Dendritic cell treated with granulocyte-macrophage colony-stimulating factor and Interleukin-4, amounts not matched to agents 40 ng/mL and 50 ng/mL, for 4 days (primary cell): ENCODE results near the gene MSGN1.

Experiments
- H3K27ac Mint-ChIP-seq: one replicate; pipeline ENCODE4 v1.8.0; 2022; ENCODE audit warnings: mild to moderate bottlenecking, mixed read lengths
- H3K27me3 Mint-ChIP-seq: one replicate; pipeline ENCODE4 v1.8.0; 2022; ENCODE audit warnings: mild to moderate bottlenecking, mixed read lengths
- H3K36me3 Mint-ChIP-seq: one replicate; pipeline ENCODE4 v1.8.0; 2022; ENCODE audit warnings: low read depth, mixed read lengths
- H3K4me1 Mint-ChIP-seq: one replicate; pipeline ENCODE4 v1.8.0; 2022; ENCODE audit warnings: low read depth, mixed read lengths
- H3K4me3 Mint-ChIP-seq: one replicate; pipeline ENCODE4 v1.8.0; 2022; ENCODE audit warnings: mild to moderate bottlenecking, moderate library complexity, mixed read lengths
- H3K9me3 Mint-ChIP-seq: one replicate; pipeline ENCODE4 v1.8.0; 2022; ENCODE audit warnings: mixed read lengths
- intact Hi-C: fragments of 100-400 bp; cut with micrococcal nuclease; formaldehyde crosslinking; loops from one replicate; pipeline ENCODE4 v1.15.0; 2022

Gene MSGN1

DNA sequence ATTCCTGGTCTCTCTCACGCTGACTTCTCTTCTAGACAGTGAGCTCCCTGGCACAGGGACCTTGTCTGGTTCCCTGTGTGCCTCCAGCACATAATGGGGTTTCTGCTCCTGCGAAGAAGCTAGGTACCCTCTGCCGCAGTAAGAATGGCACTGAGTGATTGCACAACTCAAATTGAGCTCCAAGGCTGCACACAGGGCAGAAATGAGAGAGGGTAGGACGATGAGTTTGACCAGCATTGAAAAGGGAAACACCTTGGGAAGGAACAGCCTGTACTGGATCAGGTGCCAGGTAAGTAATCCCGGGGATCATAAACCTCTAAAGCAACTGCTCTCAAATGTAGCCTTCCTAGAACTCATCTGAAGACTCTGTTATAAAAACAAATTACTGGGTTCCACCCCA is 21.0 kb upstream of the MSGN1 start:
- intact Hi-C loops: no loop called here
- H3K9me3 Mint-ChIP-seq: no peaks in the 10 kb centered on the region
- H3K4me1 Mint-ChIP-seq: peaks cover 6% of the 10 kb centered on the region
- H3K4me3 Mint-ChIP-seq: no peak overlapping the region
- no peak overlapping the region for H3K27ac Mint-ChIP-seq
- H3K27me3 Mint-ChIP-seq: peaks cover 12% of the 10 kb centered on the region
- no peaks in the 10 kb centered on the region for H3K36me3 Mint-ChIP-seq

DNA sequence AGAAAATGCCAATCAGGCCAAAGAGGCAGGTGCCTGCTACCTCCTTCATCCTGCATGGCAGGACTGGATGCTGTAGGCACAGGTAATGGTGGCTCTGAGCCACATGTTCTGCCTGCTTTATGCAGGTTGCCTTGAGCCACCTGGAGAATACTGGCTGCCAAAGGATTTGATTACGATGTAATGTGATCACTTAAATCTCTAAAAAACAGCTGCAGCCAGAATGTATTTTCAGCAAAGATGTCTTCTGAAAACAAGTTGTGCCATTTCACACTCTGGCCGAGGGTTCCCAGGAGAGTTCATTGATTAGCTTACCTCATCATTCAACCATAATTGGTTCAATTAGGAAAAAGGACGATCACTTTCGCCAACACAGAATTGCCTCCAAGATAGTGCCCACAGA is 17.9 kb upstream of the MSGN1 start:
- peaks cover 11% of the 10 kb centered on the region for H3K4me1 Mint-ChIP-seq
- H3K4me3 Mint-ChIP-seq: no peak overlapping the region
- no peaks in the 10 kb centered on the region for H3K9me3 Mint-ChIP-seq
- peaks cover 2% of the 10 kb centered on the region for H3K27me3 Mint-ChIP-seq
- intact Hi-C loops: no loop called here
- H3K27ac Mint-ChIP-seq: no peak overlapping the region
- no peaks in the 10 kb centered on the region for H3K36me3 Mint-ChIP-seq

DNA sequence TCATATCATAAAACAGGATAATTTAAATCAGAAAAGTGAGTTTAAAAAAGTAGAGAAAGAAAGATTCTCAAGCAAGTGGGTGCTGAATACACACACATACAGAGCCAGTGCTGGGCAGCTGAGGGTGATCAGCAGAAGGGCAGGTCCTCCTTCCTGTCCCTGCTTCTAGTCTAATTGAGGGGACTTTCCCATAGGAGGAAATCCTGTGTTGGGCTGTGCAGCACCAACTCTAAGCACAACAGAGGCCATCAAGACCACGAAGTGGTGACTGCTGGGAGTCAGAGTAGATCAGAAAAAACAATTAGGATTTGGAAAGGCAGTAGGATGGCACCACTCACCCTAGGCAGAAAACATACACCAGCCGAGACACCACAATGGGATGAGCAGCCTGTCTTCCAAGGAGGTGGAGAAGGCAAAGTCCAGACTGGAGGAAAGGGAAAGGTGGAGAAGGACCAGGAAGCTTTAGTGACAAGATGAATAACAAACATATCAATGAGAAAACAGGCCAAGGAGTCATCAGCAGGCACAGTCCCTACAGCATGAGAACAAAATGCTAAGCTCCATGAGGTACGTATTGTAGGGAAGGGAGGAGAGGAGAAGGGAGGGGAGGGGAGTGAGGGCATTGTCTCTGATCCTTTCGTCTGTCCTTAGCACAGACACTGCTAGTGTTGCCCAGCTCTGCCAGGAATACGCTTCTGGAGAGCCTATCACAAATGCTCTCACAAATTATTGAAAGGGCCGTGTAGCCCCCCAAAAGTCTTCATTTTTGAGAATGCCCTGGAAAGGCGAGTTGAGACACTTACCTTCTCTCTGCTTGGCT is 16.7 kb upstream of the MSGN1 start:
- intact Hi-C loops: no loop called here
- Mint-ChIP-seq H3K4me3 (no peak overlapping the region), H3K27ac (no peak overlapping the region), H3K27me3 (peaks cover 2% of the 10 kb centered on the region), H3K4me1 (peaks cover 23% of the 10 kb centered on the region), H3K9me3 (no peaks in the 10 kb centered on the region), H3K36me3 (no peaks in the 10 kb centered on the region)

DNA sequence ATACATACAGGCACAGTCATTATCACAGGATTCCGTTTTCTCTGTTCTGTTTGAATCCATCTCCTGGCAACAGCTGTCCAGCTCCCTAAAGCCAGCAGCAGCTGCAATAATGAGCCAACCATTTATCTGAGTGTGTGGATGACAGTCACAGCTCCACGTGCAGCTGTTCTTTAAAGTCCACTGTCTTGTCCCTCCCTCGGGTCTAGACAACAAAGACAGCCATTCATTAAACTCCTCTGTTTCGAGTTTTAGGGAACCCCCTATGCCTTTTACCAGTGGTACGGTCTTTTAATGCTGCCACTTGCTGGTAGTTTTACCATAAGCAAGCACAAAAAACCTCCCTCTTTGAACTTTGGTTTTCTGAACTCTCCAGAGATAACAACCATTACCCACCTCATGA is 16.0 kb upstream of the MSGN1 start:
- H3K36me3 Mint-ChIP-seq: no peaks in the 10 kb centered on the region
- intact Hi-C loops: no loop called here

DNA sequence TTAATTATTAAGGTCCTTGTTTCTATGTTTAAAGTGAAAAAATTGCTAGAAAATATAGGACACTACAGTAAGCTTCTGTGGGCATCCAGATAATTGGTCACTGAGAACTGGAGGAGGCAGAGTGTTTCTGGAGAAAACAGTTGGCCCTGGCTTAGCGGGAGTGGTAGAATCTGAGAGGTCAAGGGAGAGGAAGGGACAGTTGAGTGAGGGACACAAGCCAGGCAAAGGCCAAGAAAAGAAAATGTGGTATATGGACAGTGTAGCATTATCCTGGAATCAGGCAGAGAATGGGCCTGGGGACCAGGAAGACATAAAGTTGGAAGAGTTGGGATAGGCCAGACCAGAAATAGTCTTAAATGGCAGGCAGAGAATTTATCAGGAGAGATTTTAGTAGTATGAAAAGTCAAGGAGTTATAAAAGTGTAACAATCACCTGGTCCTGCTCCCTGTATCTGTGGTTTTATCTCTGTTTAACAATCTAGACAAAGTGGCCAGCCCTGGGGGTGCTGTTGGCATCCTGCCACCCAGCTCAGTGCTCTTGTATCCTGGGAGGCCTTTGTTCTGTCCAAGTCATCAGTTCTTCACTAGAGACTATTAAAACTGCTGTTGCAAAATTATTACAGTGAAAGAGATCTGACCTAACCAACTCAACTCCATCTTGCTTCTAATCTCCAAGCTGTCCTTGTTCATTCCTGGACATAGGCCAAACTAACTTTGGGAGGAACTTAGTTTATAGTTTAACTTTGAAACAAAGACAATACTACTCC is 15.4 kb upstream of the MSGN1 start:
- no peak overlapping the region for H3K4me3 Mint-ChIP-seq
- intact Hi-C loops: no loop called here
- H3K9me3 Mint-ChIP-seq: no peaks in the 10 kb centered on the region
- peaks cover 36% of the 10 kb centered on the region for H3K4me1 Mint-ChIP-seq
- no peak overlapping the region for H3K27ac Mint-ChIP-seq
- no peaks in the 10 kb centered on the region for H3K27me3 Mint-ChIP-seq
- H3K36me3 Mint-ChIP-seq: no peaks in the 10 kb centered on the region

More for the DNA sequence above, 16.0 kb upstream of the MSGN1 start:
- Mint-ChIP-seq H3K27me3 (peaks cover under 1% of the 10 kb centered on the region), H3K4me3 (no peak overlapping the region), H3K9me3 (no peaks in the 10 kb centered on the region), H3K27ac (no peak overlapping the region), H3K4me1 (peaks cover 30% of the 10 kb centered on the region)

DNA sequence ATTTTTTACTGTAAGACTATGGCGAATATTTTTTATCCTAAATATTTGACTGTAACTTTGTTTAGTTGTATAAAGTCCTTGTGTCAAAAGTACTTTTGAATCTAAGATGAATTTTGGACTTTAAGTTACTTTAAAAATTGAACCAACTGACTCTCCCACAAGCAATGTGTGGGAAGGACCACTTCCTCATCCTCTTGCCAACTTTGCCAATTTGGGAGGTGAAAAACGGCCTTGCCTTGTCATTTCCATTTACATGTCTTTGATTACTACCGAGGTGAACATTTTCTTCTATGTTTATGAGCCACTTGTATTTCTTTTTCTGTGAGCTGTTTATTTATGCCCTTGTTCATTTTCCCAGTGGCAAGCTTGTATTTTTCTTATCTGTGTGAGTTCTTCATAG is 12.8 kb upstream of the MSGN1 start:
- Mint-ChIP-seq H3K9me3 (no peaks in the 10 kb centered on the region), H3K36me3 (no peaks in the 10 kb centered on the region), H3K27me3 (no peaks in the 10 kb centered on the region), H3K4me1 (peaks cover 41% of the 10 kb centered on the region), H3K4me3 (no peak overlapping the region), H3K27ac (peak overlapping the region; percentile 60)
- intact Hi-C loops: no loop called here

DNA sequence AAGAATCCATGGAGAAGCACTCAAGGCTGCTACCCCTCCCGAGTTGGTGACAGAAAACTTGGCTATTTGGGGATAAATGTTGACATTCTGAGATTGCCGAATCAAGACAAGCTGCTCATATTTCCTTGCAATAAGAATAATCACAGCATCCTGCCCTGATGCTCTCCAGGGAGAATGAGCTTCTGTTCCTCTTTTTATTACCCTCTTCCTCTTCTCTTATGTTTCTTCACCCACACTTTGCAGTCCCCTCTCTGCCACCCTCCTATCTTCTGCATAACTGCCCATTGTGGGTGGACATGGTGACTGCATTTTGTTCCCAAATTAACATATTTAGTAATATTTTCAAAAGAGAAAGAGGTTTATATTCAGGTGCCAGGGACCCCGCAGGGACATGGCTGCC is 11.9 kb upstream of the MSGN1 start:
- Mint-ChIP-seq H3K4me3 (no peak overlapping the region), H3K27ac (peak overlapping the region; percentile 60), H3K4me1 (peaks cover 38% of the 10 kb centered on the region), H3K9me3 (no peaks in the 10 kb centered on the region), H3K27me3 (no peaks in the 10 kb centered on the region), H3K36me3 (no peaks in the 10 kb centered on the region)
- intact Hi-C loops: no loop called here

DNA sequence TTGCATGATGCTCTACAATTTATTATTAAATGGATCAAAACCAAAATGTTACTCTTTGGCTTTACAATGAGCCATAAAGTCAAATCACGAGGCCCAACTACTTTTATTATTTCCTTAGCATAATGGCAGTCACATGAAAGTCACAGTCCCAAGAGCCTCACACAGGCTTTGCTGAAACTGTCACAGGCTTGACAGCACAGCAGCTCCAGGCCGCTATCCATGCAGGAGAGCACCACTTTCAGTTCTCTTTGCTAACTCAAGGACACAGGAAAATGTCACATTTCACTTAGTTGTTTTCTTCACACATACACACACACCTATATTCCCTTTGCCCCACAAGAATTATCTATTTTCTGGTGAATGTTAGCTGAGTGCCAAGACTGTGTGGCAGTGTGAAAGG is 11.1 kb upstream of the MSGN1 start:
- intact Hi-C loops: no loop called here

DNA sequence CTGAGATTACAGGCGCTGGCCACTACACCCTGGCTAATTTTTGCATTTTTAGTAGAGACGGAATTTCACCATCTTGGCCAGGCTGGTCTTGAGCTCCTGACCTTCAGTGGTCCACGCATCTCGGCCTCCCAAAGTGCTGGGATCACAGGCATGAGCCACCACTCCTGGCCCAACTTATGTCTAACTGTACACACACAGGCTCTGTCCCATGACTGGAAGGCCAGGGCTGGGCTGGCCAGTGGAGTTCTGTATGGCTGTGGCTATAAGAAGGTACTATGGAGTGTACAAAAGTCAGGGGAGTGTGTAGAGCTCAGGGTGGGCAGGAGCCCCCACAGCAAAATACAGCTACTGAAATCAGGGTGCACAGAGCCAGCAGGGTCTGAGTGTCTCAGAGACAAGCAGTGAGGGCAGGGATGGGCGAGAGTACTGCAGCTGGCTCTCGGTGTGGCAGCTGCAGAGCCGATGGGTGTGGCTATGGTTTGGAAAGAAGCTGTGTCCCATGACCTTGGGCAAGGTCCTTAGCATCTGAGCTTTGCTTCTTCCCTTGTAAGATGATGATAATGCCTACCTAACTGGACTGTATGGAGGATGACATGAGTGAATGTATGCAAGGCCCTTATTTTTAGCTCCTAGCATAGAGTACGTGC is 10.4 kb upstream of the MSGN1 start:
- H3K27me3 Mint-ChIP-seq: no peaks in the 10 kb centered on the region
- intact Hi-C loops: no loop called here
- H3K9me3 Mint-ChIP-seq: no peaks in the 10 kb centered on the region
- no peak overlapping the region for H3K4me3 Mint-ChIP-seq
- H3K36me3 Mint-ChIP-seq: no peaks in the 10 kb centered on the region
- H3K4me1 Mint-ChIP-seq: peaks cover 35% of the 10 kb centered on the region
- H3K27ac Mint-ChIP-seq: peak overlapping the region; percentile 60

More for the DNA sequence above, 11.1 kb upstream of the MSGN1 start:
- Mint-ChIP-seq H3K4me1 (peaks cover 35% of the 10 kb centered on the region), H3K36me3 (no peaks in the 10 kb centered on the region), H3K27me3 (no peaks in the 10 kb centered on the region), H3K9me3 (no peaks in the 10 kb centered on the region), H3K4me3 (no peak overlapping the region), H3K27ac (peak overlapping the region; percentile 60)

DNA sequence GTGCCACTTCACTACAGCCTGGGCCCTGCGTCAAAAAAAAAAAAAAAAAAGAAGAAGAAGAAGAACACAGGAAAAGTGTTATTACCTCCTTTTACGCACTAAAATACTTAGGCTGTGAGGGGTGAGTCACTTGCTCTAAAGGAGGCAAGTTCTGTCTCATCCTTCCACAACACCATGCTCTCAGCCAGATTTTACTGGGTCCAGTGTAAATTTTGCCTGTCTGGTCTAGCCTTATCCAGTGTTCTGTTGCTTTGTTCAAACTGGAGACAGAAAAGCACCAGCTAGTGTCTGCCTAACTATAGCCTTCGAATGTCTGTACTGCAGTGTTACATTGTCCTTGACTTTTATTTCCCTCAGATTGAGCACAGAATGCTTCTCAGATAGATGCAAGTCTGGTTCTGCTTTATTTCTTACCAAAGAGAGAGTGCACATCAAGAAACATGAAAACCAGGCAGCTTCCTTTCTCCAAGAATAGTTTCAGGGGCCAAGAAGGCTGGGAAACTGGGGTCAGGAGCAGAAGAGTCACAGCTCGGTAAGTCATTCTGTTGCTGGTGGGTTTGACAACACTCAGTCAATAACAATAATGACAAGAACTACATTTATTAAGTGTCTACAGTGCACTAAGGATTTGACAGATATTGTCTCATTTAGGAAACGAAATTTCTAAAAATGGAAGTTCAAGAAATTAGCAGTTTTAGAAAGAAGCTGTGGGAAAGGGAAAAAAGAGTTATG is 3.1 kb upstream of the MSGN1 start:
- Mint-ChIP-seq H3K27ac (peak overlapping the region; percentile 85), H3K36me3 (no peaks in the 10 kb centered on the region), H3K9me3 (no peaks in the 10 kb centered on the region), H3K4me1 (peaks cover 31% of the 10 kb centered on the region), H3K4me3 (no peak overlapping the region), H3K27me3 (no peaks in the 10 kb centered on the region)
- intact Hi-C loops: loop anchor here (5.0 kb wide), 1 partner anchor 61 kb away; the partner anchor contains the start of genes GEN1 and SMC6

DNA sequence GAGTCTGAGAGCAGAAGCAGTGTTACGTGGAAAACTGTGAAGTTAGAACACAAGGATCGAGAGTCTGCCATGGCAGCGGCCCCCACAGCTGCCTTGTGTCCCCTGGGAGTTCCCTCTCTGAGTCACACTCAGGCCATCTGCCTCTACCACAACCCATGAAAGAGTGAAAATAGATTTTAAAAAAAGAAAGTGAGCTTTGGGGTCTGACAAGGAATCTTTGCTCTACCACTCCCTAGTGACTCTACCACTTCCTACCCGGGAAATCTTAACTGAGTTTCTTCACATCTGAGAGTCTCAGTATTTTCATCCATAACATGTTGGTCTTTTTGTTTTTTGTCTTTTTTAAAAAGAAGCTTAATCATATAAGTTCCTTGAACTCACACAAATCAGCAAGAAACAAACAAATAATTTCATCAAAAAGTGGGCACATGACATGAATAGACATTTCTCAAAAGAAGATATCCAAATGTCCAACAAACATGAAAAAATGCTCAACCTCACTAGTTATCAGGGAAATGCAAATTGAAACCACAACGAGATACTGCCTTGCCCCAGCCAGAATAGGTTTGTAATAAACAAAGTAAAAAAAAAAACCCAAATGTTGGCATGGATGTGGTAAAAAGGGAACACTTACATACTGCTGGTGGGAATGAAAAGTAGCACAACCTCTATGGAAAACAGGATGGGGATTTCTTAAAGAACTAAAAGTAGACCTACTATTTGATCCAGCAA is 2.4 kb upstream of the MSGN1 start:
- no peaks in the 10 kb centered on the region for H3K36me3 Mint-ChIP-seq
- no peaks in the 10 kb centered on the region for H3K27me3 Mint-ChIP-seq
- no peak overlapping the region for H3K4me3 Mint-ChIP-seq
- peaks cover 31% of the 10 kb centered on the region for H3K4me1 Mint-ChIP-seq
- peak overlapping the region; percentile 85 for H3K27ac Mint-ChIP-seq
- H3K9me3 Mint-ChIP-seq: no peaks in the 10 kb centered on the region
- intact Hi-C loops: loop anchor here (5.0 kb wide), 1 partner anchor 62 kb away; the partner anchor contains the start of genes GEN1 and SMC6

DNA sequence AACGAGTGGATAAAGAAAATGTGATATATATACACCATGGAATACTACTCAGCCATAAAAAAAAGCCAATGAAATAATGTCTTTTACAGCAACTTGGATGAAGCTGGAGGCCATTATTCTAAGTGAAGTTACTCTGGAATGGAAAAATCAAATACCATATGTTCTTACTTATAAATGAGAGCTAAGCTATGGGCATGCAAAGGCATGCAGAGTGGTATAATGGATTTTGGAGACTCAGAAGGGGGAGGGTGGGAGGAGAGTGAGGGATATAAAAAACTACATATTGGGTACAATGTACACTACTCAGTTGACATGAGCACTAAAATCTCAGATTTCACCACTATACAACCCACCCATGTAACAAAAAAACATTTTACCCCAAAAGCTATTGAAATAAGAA is 1.7 kb upstream of the MSGN1 start:
- Mint-ChIP-seq H3K27me3 (peaks cover 2% of the 10 kb centered on the region), H3K4me3 (no peak overlapping the region), H3K9me3 (no peaks in the 10 kb centered on the region), H3K27ac (no peak overlapping the region), H3K36me3 (no peaks in the 10 kb centered on the region), H3K4me1 (peaks cover 34% of the 10 kb centered on the region)
- intact Hi-C loops: loop anchor here (5.0 kb wide), 1 partner anchor 62 kb away; the partner anchor contains the start of genes GEN1 and SMC6
